ENCODE results near the gene NT5DC1.

DNA sequence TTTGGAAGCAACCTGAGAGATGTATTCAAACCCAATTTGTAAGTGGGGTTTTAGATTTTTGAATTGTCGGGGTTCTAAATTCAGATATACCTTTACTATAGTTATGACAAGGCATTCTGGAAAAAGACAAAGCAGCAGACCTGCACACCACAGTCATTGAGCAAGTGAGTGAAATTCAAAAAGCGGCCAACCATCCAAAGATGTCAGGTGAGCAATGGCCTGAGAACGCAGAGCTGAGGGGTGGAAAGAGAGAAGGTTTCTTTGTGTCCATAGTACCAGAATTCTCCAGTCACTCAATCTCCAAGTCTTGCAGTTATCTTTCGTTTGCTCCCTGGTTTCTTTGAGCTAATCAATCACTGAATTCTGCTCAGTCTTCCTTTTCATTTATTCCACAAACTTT is 38.2 kb upstream of the NT5DC1 start:
- TF ChIP-seq, protein P1, sequence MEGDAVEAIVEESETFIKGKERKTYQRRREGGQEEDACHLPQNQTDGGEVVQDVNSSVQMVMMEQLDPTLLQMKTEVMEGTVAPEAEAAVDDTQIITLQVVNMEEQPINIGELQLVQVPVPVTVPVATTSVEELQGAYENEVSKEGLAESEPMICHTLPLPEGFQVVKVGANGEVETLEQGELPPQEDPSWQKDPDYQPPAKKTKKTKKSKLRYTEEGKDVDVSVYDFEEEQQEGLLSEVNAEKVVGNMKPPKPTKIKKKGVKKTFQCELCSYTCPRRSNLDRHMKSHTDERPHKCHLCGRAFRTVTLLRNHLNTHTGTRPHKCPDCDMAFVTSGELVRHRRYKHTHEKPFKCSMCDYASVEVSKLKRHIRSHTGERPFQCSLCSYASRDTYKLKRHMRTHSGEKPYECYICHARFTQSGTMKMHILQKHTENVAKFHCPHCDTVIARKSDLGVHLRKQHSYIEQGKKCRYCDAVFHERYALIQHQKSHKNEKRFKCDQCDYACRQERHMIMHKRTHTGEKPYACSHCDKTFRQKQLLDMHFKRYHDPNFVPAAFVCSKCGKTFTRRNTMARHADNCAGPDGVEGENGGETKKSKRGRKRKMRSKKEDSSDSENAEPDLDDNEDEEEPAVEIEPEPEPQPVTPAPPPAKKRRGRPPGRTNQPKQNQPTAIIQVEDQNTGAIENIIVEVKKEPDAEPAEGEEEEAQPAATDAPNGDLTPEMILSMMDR (tag by site-specific recombination; IDR thresholded peaks at IDR 0.05), result no peak
- no peak for TF ChIP-seq ZNF660 (tag by site-specific recombination; IDR thresholded peaks at IDR 0.05)
- TF ChIP-seq TCF7L2 (IDR thresholded peaks at IDR 0.05; ENCODE audit: borderline replicate concordance, low read depth, low read length), result no peak
- no peak for TF ChIP-seq ZNF785 (tag by site-specific recombination; IDR thresholded peaks at IDR 0.05)
- TF ChIP-seq, protein P2, sequence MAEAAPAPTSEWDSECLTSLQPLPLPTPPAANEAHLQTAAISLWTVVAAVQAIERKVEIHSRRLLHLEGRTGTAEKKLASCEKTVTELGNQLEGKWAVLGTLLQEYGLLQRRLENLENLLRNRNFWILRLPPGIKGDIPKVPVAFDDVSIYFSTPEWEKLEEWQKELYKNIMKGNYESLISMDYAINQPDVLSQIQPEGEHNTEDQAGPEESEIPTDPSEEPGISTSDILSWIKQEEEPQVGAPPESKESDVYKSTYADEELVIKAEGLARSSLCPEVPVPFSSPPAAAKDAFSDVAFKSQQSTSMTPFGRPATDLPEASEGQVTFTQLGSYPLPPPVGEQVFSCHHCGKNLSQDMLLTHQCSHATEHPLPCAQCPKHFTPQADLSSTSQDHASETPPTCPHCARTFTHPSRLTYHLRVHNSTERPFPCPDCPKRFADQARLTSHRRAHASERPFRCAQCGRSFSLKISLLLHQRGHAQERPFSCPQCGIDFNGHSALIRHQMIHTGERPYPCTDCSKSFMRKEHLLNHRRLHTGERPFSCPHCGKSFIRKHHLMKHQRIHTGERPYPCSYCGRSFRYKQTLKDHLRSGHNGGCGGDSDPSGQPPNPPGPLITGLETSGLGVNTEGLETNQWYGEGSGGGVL (tag by site-specific recombination; IDR thresholded peaks at IDR 0.05), result no peak
- TF ChIP-seq, protein P3, sequence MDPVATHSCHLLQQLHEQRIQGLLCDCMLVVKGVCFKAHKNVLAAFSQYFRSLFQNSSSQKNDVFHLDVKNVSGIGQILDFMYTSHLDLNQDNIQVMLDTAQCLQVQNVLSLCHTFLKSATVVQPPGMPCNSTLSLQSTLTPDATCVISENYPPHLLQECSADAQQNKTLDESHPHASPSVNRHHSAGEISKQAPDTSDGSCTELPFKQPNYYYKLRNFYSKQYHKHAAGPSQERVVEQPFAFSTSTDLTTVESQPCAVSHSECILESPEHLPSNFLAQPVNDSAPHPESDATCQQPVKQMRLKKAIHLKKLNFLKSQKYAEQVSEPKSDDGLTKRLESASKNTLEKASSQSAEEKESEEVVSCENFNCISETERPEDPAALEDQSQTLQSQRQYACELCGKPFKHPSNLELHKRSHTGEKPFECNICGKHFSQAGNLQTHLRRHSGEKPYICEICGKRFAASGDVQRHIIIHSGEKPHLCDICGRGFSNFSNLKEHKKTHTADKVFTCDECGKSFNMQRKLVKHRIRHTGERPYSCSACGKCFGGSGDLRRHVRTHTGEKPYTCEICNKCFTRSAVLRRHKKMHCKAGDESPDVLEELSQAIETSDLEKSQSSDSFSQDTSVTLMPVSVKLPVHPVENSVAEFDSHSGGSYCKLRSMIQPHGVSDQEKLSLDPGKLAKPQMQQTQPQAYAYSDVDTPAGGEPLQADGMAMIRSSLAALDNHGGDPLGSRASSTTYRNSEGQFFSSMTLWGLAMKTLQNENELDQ (tag by site-specific recombination; IDR thresholded peaks at IDR 0.05; ENCODE audit: low read depth), result no peak
- no peak for TF ChIP-seq ZNF274 (IDR thresholded peaks at IDR 0.05; ENCODE audit: low read length)
- no peak for TF ChIP-seq ZNF274 (tag by site-specific recombination; IDR thresholded peaks at IDR 0.05; ENCODE audit: borderline replicate concordance)
- TF ChIP-seq, protein P4, sequence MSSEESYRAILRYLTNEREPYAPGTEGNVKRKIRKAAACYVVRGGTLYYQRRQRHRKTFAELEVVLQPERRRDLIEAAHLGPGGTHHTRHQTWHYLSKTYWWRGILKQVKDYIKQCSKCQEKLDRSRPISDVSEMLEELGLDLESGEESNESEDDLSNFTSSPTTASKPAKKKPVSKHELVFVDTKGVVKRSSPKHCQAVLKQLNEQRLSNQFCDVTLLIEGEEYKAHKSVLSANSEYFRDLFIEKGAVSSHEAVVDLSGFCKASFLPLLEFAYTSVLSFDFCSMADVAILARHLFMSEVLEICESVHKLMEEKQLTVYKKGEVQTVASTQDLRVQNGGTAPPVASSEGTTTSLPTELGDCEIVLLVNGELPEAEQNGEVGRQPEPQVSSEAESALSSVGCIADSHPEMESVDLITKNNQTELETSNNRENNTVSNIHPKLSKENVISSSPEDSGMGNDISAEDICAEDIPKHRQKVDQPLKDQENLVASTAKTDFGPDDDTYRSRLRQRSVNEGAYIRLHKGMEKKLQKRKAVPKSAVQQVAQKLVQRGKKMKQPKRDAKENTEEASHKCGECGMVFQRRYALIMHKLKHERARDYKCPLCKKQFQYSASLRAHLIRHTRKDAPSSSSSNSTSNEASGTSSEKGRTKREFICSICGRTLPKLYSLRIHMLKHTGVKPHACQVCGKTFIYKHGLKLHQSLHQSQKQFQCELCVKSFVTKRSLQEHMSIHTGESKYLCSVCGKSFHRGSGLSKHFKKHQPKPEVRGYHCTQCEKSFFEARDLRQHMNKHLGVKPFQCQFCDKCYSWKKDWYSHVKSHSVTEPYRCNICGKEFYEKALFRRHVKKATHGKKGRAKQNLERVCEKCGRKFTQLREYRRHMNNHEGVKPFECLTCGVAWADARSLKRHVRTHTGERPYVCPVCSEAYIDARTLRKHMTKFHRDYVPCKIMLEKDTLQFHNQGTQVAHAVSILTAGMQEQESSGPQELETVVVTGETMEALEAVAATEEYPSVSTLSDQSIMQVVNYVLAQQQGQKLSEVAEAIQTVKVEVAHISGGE (tag by site-specific recombination; conservative IDR thresholded peaks at IDR 0.05; ENCODE audit: low read depth), result no peak
